ENCODE measurements around the gene XPA. TPM values are rescaled to one million over a fixed set of nuclear protein-coding genes. Genes with fewer than 3 reads are reported as not detected.
A peak's percentile ranks its signal among the peaks of the same experiment; 100 is the strongest.

Gene XPA
- total RNA-seq, 1 donor from 2014 or later: 6.3 TPM

GRCh38 chr9:97651646-97652045, 45.5 kb downstream of the XPA start:
- no peak for ATAC-seq

GRCh38 chr9:97647996-97648395, 49.1 kb downstream of the XPA start:
- ATAC-seq: no peak

GRCh38 chr9:97645720-97646119, 51.4 kb downstream of the XPA start:
- ATAC-seq: no peak

GRCh38 chr9:97640325-97640724, 56.8 kb downstream of the XPA start:
- no peak for ATAC-seq

- ATAC-seq: no peak
Measured at GRCh38 chr9:97638666-97639065, 58.5 kb downstream of the XPA start.

- ATAC-seq: no peak
Measured at GRCh38 chr9:97636903-97637302, 60.2 kb downstream of the XPA start.

- no peak for ATAC-seq
Measured at GRCh38 chr9:97635026-97635425, 62.1 kb downstream of the XPA start.

GRCh38 chr9:97633859-97634490, 63.2 kb downstream of the XPA start:
- peak; percentile 1 for ATAC-seq

GRCh38 chr9:97632985-97633858, 63.9 kb downstream of the XPA start, which contains the start of the genes NCBP1 and TSTD2:
TSS of gene NCBP1 (plus strand) at chr9:97633821. CDS start at chr9:97633882, 61 bp downstream.
TSS of gene TSTD2 (minus strand) at chr9:97633368. CDS start at chr9:97627562, 5,806 bp downstream.
- peak; percentile 95 for ATAC-seq

GRCh38 chr9:97632248-97632984, 64.7 kb downstream of the XPA start:
- ATAC-seq: no peak

- no peak for ATAC-seq
Measured at GRCh38 chr9:97630591-97630990, 66.5 kb downstream of the XPA start.

GRCh38 chr9:97629156-97629555, 68.0 kb downstream of the XPA start:
- ATAC-seq: no peak

GRCh38 chr9:97628668-97629067, 68.5 kb downstream of the XPA start:
- ATAC-seq: no peak

- no peak for ATAC-seq
Measured at GRCh38 chr9:97627624-97628023, 69.5 kb downstream of the XPA start.

GRCh38 chr9:97625620-97626019, 71.5 kb downstream of the XPA start:
- ATAC-seq: no peak

Other genes starting within 250 kb of the XPA start
- 0.60 TPM for gene TMOD1, start 195.7 kb downstream of the XPA start, total RNA-seq
- gene TSTD2, start 64.0 kb downstream of the XPA start, total RNA-seq: 10.4 TPM
- 16.6 TPM for gene NCBP1, start 63.5 kb downstream of the XPA start, total RNA-seq
- gene FOXE1, start 155.9 kb upstream of the XPA start, total RNA-seq: 7.6 TPM
- gene TRMO, start 225.2 kb upstream of the XPA start, total RNA-seq: 8.6 TPM
- gene HEMGN, start 240.8 kb upstream of the XPA start, total RNA-seq: not detected

Measured in esophagus mucosa (tissue), 1 donor.